ENCODE results near the gene GPANK1. TPM values are rescaled to one million over a fixed set of nuclear protein-coding genes. Genes with fewer than 3 reads are reported as not detected.
A peak's percentile ranks its signal among the peaks of the same experiment; 100 is the strongest.

Gene GPANK1
- total and polyA plus RNA-seq, 2 of the 13 experiments (the other 11 are each of a cell fraction or from before 2014, with no cell fraction given): 15.4 to 22.8 TPM

- peak; percentile 87; the same call in 1 of the 2 replicates for TF ChIP-seq ZFP36L1 (CRISPR knock-in tag; IDR thresholded peaks at IDR 0.05)
- TF ChIP-seq CHD4 (IDR thresholded peaks at IDR 0.05; ENCODE audit: borderline replicate concordance, low read length): no peak; the same call in 1 of the 2 replicates
- TF ChIP-seq RNF2 (conservative IDR thresholded peaks at IDR 0.05; ENCODE audit: low read depth): peak; percentile 97
- TF ChIP-seq NCOA2 (CRISPR knock-in tag; IDR thresholded peaks at IDR 0.05): peak; percentile 34; the same call in 1 of the 2 replicates
- no peak; the same call in 1 of the 2 replicates for TF ChIP-seq TIGD3 (CRISPR knock-in tag; IDR thresholded peaks at IDR 0.05; ENCODE audit: borderline replicate concordance)
- TF ChIP-seq, protein P1, sequence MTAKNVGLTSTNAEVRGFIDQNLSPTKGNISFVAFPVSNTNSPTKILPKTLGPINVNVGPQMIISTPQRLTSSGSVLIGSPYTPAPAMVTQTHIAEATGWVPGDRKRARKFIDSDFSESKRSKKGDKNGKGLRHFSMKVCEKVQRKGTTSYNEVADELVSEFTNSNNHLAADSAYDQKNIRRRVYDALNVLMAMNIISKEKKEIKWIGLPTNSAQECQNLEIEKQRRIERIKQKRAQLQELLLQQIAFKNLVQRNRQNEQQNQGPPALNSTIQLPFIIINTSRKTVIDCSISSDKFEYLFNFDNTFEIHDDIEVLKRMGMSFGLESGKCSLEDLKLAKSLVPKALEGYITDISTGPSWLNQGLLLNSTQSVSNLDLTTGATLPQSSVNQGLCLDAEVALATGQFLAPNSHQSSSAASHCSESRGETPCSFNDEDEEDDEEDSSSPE (CRISPR knock-in tag; IDR thresholded peaks at IDR 0.05): peak; percentile 97
- TF ChIP-seq ZNF790 (CRISPR knock-in tag; IDR thresholded peaks at IDR 0.05; ENCODE audit: borderline replicate concordance): peak; percentile 41; the same call in 1 of the 2 replicates
- TF ChIP-seq SKIL (CRISPR knock-in tag; IDR thresholded peaks at IDR 0.05; ENCODE audit: borderline replicate concordance): no peak
- TF ChIP-seq ZNF251 (CRISPR knock-in tag; IDR thresholded peaks at IDR 0.05): peak; percentile 42; the same call in 1 of the 2 replicates
- TF ChIP-seq NFE2 (CRISPR knock-in tag; IDR thresholded peaks at IDR 0.05): no peak
- peak; percentile 73; the same call in 1 of the 3 replicates for TF ChIP-seq MXI1 (IDR thresholded peaks at IDR 0.05; ENCODE audit: borderline replicate concordance, low read depth, low read length)
- TF ChIP-seq ZNF296 (CRISPR knock-in tag; conservative IDR thresholded peaks at IDR 0.05): no peak
- peak; percentile 71 for TF ChIP-seq GZF1 (CRISPR knock-in tag; IDR thresholded peaks at IDR 0.05)
- TF ChIP-seq CEBPG (CRISPR knock-in tag; IDR thresholded peaks at IDR 0.05): peak; percentile 9; the same call in 1 of the 2 replicates
- peak; percentile 65; the same call in 1 of the 2 replicates for TF ChIP-seq RBAK (CRISPR knock-in tag; IDR thresholded peaks at IDR 0.05)
- TF ChIP-seq ZNF589 (CRISPR knock-in tag; conservative IDR thresholded peaks at IDR 0.05): 0 out of 2 replicates have a peak, but pooled peaks have one; percentile 35
- TF ChIP-seq, protein P2, sequence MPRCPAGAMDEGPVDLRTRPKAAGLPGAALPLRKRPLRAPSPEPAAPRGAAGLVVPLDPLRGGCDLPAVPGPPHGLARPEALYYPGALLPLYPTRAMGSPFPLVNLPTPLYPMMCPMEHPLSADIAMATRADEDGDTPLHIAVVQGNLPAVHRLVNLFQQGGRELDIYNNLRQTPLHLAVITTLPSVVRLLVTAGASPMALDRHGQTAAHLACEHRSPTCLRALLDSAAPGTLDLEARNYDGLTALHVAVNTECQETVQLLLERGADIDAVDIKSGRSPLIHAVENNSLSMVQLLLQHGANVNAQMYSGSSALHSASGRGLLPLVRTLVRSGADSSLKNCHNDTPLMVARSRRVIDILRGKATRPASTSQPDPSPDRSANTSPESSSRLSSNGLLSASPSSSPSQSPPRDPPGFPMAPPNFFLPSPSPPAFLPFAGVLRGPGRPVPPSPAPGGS (CRISPR knock-in tag; IDR thresholded peaks at IDR 0.05): 0 out of 2 replicates have a peak, but pooled peaks have one; percentile 6
- TF ChIP-seq ATM (IDR thresholded peaks at IDR 0.05; ENCODE audit: borderline replicate concordance): no peak
- TF ChIP-seq PCBP1 (IDR thresholded peaks at IDR 0.05; ENCODE audit: borderline replicate concordance, low read depth, low read length): peak; percentile 70; the same call in 1 of the 2 replicates
- TF ChIP-seq ZNF441 (CRISPR knock-in tag; IDR thresholded peaks at IDR 0.05; ENCODE audit: borderline replicate concordance): peak; percentile 98
- TF ChIP-seq STAG1 (CRISPR knock-in tag; IDR thresholded peaks at IDR 0.05): no peak
- peak; percentile 12; the same call in 1 of the 2 replicates for TF ChIP-seq ZNF879 (CRISPR knock-in tag; IDR thresholded peaks at IDR 0.05)
- TF ChIP-seq THAP7 (CRISPR knock-in tag; IDR thresholded peaks at IDR 0.05): peak; percentile 65; the same call in 1 of the 2 replicates
Measured at GRCh38 chr6:31619805-31620585, 44.8 kb downstream of the GPANK1 start (continued).

All from HepG2 (cell line).